ENCODE data around the gene EEA1.

DNA sequence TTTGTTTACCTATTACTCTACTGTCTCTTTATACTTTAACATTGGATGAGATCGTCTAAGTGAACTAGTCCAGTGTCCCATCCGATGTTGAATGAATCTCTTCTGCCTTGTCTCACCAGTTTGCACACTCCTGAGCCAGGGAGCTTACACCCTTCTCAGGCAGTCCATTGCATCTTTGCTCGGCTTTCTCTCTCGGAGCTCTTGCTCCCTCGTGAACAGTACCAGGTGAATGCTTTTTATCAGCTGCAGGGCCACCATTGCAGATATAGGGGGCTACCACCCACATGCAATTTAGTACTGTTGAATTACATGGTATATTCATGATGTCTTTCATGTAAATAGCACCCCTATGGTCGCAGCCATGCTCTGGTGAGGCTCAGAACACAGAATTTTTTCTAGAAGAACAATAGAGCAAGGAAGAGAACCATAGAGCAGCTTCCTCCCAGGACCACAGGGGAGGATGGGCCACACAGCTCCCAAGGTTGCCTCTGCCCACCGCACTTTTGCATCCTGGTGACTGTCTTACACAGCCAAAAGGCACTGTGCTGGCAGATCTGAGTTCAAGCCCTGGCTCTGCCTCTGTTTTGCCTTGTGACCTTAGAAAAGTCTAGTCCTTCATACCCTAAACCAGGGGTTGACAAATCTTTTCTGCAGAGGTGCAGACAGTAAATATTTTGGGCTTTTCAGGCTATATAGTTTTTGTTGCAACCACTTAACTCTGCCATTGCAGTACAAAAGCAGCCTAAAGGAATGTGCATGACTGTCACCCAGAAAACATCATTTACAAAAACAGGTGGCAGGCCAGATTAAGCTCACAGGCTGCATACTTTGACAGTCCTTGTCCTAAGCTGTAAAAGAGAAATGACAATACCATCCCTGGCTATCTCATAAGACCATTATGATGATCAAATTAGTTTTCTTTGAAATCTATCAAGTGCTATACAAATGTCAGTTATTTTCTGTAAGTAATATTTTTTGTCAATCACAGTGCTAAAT, 190.9 kb downstream of the EEA1 start:
- TF ChIP-seq, protein P1, sequence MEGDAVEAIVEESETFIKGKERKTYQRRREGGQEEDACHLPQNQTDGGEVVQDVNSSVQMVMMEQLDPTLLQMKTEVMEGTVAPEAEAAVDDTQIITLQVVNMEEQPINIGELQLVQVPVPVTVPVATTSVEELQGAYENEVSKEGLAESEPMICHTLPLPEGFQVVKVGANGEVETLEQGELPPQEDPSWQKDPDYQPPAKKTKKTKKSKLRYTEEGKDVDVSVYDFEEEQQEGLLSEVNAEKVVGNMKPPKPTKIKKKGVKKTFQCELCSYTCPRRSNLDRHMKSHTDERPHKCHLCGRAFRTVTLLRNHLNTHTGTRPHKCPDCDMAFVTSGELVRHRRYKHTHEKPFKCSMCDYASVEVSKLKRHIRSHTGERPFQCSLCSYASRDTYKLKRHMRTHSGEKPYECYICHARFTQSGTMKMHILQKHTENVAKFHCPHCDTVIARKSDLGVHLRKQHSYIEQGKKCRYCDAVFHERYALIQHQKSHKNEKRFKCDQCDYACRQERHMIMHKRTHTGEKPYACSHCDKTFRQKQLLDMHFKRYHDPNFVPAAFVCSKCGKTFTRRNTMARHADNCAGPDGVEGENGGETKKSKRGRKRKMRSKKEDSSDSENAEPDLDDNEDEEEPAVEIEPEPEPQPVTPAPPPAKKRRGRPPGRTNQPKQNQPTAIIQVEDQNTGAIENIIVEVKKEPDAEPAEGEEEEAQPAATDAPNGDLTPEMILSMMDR (IDR thresholded peaks at IDR 0.05), result no peak
- no peak for TF ChIP-seq POLR2A (IDR thresholded peaks at IDR 0.05)

All from lower leg skin (tissue), 3 donors.